Gastrocnemius medialis (tissue), 4 donors: Measurements from ENCODE around the gene CSTF1.
A peak's percentile ranks its signal among the peaks of the same experiment; 100 is the strongest.

ENCODE experiments used
- CTCF ChIP-seq, 5 experiments: fragments of 450-650 bp in 3 of 5; fragments of 200-600 bp in 2 of 5; sonication (generic) in 2 of 5; IDR thresholded peaks in 4 of 5; conservative IDR thresholded peaks in 1 of 5; 1 replicate in 4 of 5; 2 replicates in 1 of 5; pipeline ENCODE4 v1.5.1; 2016 to 2019; ENCODE audit warnings: antibody characterized with exemption in 5 of 5, mild to moderate bottlenecking in 3 of 5, moderate library complexity in 3 of 5
- POLR2A ChIP-seq, 2 donors: fragments of 450-650 bp; IDR thresholded peaks; one replicate each; pipeline ENCODE4 v1.6.1; 2017; ENCODE audit warnings: antibody characterized with exemption in 2 of 2, mild to moderate bottlenecking in 2 of 2, moderate library complexity in 2 of 2

- peak; percentile 37 to 52 for TF ChIP-seq POLR2A (IDR thresholded peaks at IDR 0.05)
- no peak for TF ChIP-seq CTCF (IDR thresholded peaks at IDR 0.05 in 4 of 5, conservative IDR thresholded peaks at IDR 0.05 in 1 of 5)
These were observed at the start of gene CSTF1, which contains the start of gene AURKA for GRCh38 chr20:56392132-56392880.
